ENCODE results near the gene SIAH3.

- TF ChIP-seq ZNF565 (CRISPR knock-in tag; conservative IDR thresholded peaks at IDR 0.05; ENCODE audit: low read depth) (no peak), POU6F1 (CRISPR knock-in tag; IDR thresholded peaks at IDR 0.05; ENCODE audit: borderline replicate concordance, low read depth) (no peak), BACH2 (CRISPR knock-in tag; IDR thresholded peaks at IDR 0.05; ENCODE audit: borderline replicate concordance) (no peak), ZFP3 (CRISPR knock-in tag; IDR thresholded peaks at IDR 0.05) (no peak), ZC3H10 (CRISPR knock-in tag; IDR thresholded peaks at IDR 0.05) (no peak), ARNTL (CRISPR knock-in tag; IDR thresholded peaks at IDR 0.05; ENCODE audit: borderline replicate concordance, low read depth) (no peak), CREB5 (CRISPR knock-in tag; IDR thresholded peaks at IDR 0.05; ENCODE audit: low read depth) (no peak), ISL1 (CRISPR knock-in tag; IDR thresholded peaks at IDR 0.05) (no peak), ZFP30 (CRISPR knock-in tag; IDR thresholded peaks at IDR 0.05) (no peak), TOX (CRISPR knock-in tag; IDR thresholded peaks at IDR 0.05; ENCODE audit: borderline replicate concordance) (no peak), PATZ1 (CRISPR knock-in tag; IDR thresholded peaks at IDR 0.05; ENCODE audit: borderline replicate concordance) (no peak), TCF4 (CRISPR knock-in tag; IDR thresholded peaks at IDR 0.05; ENCODE audit: borderline replicate concordance) (no peak), ZNF8 (CRISPR knock-in tag; IDR thresholded peaks at IDR 0.05) (no peak), TSHZ2 (CRISPR knock-in tag; IDR thresholded peaks at IDR 0.05) (no peak)
Observed at GRCh38 chr13:45838171-45838745, 13.3 kb downstream of the SIAH3 start.
